ENCODE data around the gene CCDC134. TPM values are rescaled to one million over a fixed set of nuclear protein-coding genes. Genes with fewer than 3 reads are reported as not detected.

CCDC134 gene
- polyA plus RNA-seq, 1 donor (not counting 4 experiments of a cell fraction or from before 2014, with no cell fraction given), result 4.1 TPM

- H3K9me3 ChIP-seq (ENCODE audit: control insufficient read depth, low read depth, low read length), result no peaks in the 10 kb centered on the region
- FAIRE-seq (no peak), DNase-seq (ENCODE audit: low read depth, low spot score) (no peak)
- peaks cover 12% of the 10 kb centered on the region for H3K9me1 ChIP-seq (ENCODE audit: control insufficient read depth, extremely low read depth, insufficient read depth, low read length)
- H3K9ac ChIP-seq (ENCODE audit: control insufficient read depth, extremely low read depth, insufficient read depth, low read length), result peak overlapping the region; percentile 9
- H3K36me3 ChIP-seq (ENCODE audit: control insufficient read depth in 2 of 2, extremely low read depth in 1 of 2, insufficient read depth in 2 of 2, low read length in 2 of 2), result peaks cover 4 to 33% of the 10 kb centered on the region in 2 experiments
- H3K27ac ChIP-seq (ENCODE audit: control insufficient read depth, insufficient read depth, low read length), result peak overlapping the region; percentile 56
- H2AFZ ChIP-seq (ENCODE audit: control insufficient read depth, low read length), result no peak overlapping the region
- peaks cover 14% of the 10 kb centered on the region for H4K20me1 ChIP-seq (ENCODE audit: control insufficient read depth, extremely low read depth, insufficient read depth, low read length)
- no peak overlapping the region for H3K4me3 ChIP-seq (ENCODE audit: control insufficient read depth in 2 of 3, extremely low read depth in 1 of 3, insufficient read depth in 2 of 3, low read depth in 1 of 3, low read length in 3 of 3)
- no peak overlapping the region for H3K4me2 ChIP-seq (ENCODE audit: control insufficient read depth, extremely low read depth, insufficient read depth, low read depth, low read length)
- H3K4me1 ChIP-seq (ENCODE audit: control insufficient read depth, extremely low read depth, insufficient read depth, low read length), result peaks cover 80% of the 10 kb centered on the region
- dilution Hi-C loops (cut with MboI; ENCODE audit: extremely low pct_ligation_motif_present, low sequenced_read_pairs), result no loop called here
- H3K79me2 ChIP-seq (ENCODE audit: control insufficient read depth, insufficient read depth, low read length), result peaks cover 95% of the 10 kb centered on the region
- H3K27me3 ChIP-seq (ENCODE audit: control insufficient read depth, extremely low read depth, insufficient read depth, low read length), result no peaks in the 10 kb centered on the region
- TF ChIP-seq EZH2 (IDR thresholded peaks at IDR 0.05; ENCODE audit: low read length) (no peak), CTCF (optimal IDR thresholded peaks at IDR 0.05 in 1 of 3, IDR thresholded peaks at IDR 0.05 in 1 of 3, conservative IDR thresholded peaks at IDR 0.05 in 1 of 3; ENCODE audit: extremely low read depth in 1 of 3, insufficient read depth in 2 of 3, low read length in 3 of 3) (no peak)
Measured at GRCh38 chr22:41842996-41843970, 42.8 kb downstream of the CCDC134 start.

- H3K9me3 ChIP-seq (ENCODE audit: control insufficient read depth, low read depth, low read length), result no peaks in the 10 kb centered on the region
- peaks cover 97% of the 10 kb centered on the region for H3K79me2 ChIP-seq (ENCODE audit: control insufficient read depth, insufficient read depth, low read length)
- no peak overlapping the region for H3K9ac ChIP-seq (ENCODE audit: control insufficient read depth, extremely low read depth, insufficient read depth, low read length)
- no peak overlapping the region for H3K4me3 ChIP-seq (ENCODE audit: control insufficient read depth in 2 of 3, extremely low read depth in 1 of 3, insufficient read depth in 2 of 3, low read depth in 1 of 3, low read length in 3 of 3)
- peaks cover 74% of the 10 kb centered on the region for H3K4me1 ChIP-seq (ENCODE audit: control insufficient read depth, extremely low read depth, insufficient read depth, low read length)
- peak overlapping the region; percentile 35 for H3K4me2 ChIP-seq (ENCODE audit: control insufficient read depth, extremely low read depth, insufficient read depth, low read depth, low read length)
- peaks cover 14% of the 10 kb centered on the region for H4K20me1 ChIP-seq (ENCODE audit: control insufficient read depth, extremely low read depth, insufficient read depth, low read length)
- H3K27me3 ChIP-seq (ENCODE audit: control insufficient read depth, extremely low read depth, insufficient read depth, low read length), result no peaks in the 10 kb centered on the region
- peaks cover 14% of the 10 kb centered on the region for H3K9me1 ChIP-seq (ENCODE audit: control insufficient read depth, extremely low read depth, insufficient read depth, low read length)
- DNase-seq (ENCODE audit: low read depth, low spot score) (no peak), FAIRE-seq (no peak)
- peaks cover 4 to 38% of the 10 kb centered on the region in 2 experiments for H3K36me3 ChIP-seq (ENCODE audit: control insufficient read depth in 2 of 2, extremely low read depth in 1 of 2, insufficient read depth in 2 of 2, low read length in 2 of 2)
- H3K27ac ChIP-seq (ENCODE audit: control insufficient read depth, insufficient read depth, low read length), result peak overlapping the region; percentile 19
- TF ChIP-seq CTCF (optimal IDR thresholded peaks at IDR 0.05 in 1 of 3, IDR thresholded peaks at IDR 0.05 in 1 of 3, conservative IDR thresholded peaks at IDR 0.05 in 1 of 3; ENCODE audit: extremely low read depth in 1 of 3, insufficient read depth in 2 of 3, low read length in 3 of 3) (no peak), EZH2 (IDR thresholded peaks at IDR 0.05; ENCODE audit: low read length) (no peak)
- dilution Hi-C loops (cut with MboI; ENCODE audit: extremely low pct_ligation_motif_present, low sequenced_read_pairs), result no loop called here
- H2AFZ ChIP-seq (ENCODE audit: control insufficient read depth, low read length), result no peak overlapping the region
Measured at GRCh38 chr22:41844036-41844435, 43.6 kb downstream of the CCDC134 start.

Measured in keratinocyte (primary cell).